Glutamatergic neuron (in vitro differentiated cells): ENCODE measurements around the gene PSMF1. TPM values are rescaled to one million over a fixed set of nuclear protein-coding genes. Genes with fewer than 3 reads are reported as not detected.

Experiments
- DNase-seq: peaks from one replicate; pipeline ENCODE4 v3.0.0; 2022
- H3K27ac Mint-ChIP-seq: one replicate; pipeline ENCODE4 v1.8.0; 2020; ENCODE audit warnings: mild to moderate bottlenecking, mixed read lengths, inconsistent platforms; ENCODE audit not compliant: unreplicated experiment
- H3K27me3 Mint-ChIP-seq: one replicate; pipeline ENCODE4 v1.8.0; 2020; ENCODE audit warnings: mild to moderate bottlenecking, moderate library complexity, mixed read lengths, inconsistent platforms; ENCODE audit not compliant: unreplicated experiment
- H3K36me3 Mint-ChIP-seq: one replicate; pipeline ENCODE4 v1.8.0; 2020; ENCODE audit warnings: mild to moderate bottlenecking, mixed read lengths, inconsistent platforms; ENCODE audit not compliant: unreplicated experiment
- H3K4me1 Mint-ChIP-seq: one replicate; pipeline ENCODE4 v1.8.0; 2020; ENCODE audit warnings: mild to moderate bottlenecking, low read depth, mixed read lengths, inconsistent platforms; ENCODE audit not compliant: unreplicated experiment
- H3K4me3 Mint-ChIP-seq: one replicate; pipeline ENCODE4 v1.8.0; 2020; ENCODE audit warnings: mild to moderate bottlenecking, mixed read lengths, inconsistent platforms; ENCODE audit not compliant: unreplicated experiment
- H3K9me3 Mint-ChIP-seq: one replicate; pipeline ENCODE4 v1.8.0; 2020; ENCODE audit warnings: mild to moderate bottlenecking, moderate library complexity, mixed read lengths, inconsistent platforms; ENCODE audit not compliant: unreplicated experiment
- CTCF ChIP-seq: fragments of 200-600 bp; sonication (generic); IDR thresholded peaks from one replicate; pipeline ENCODE4 v1.5.0; 2021; ENCODE audit not compliant: partially characterized antibody, unreplicated experiment
- total RNA-seq: library from RNA; stranded (reverse); fragmentation: NEBNext Ultra II Directional; extraction: Animal tissue kit (Norgen Biotek cat#: 25700); gene quantifications from one replicate; pipeline ENCODE4 v1.2.1, GENCODE V29; 2021; ENCODE audit not compliant: unreplicated experiment

The PSMF1 gene
- total RNA-seq, 1 donor from 2014 or later, result 241 TPM

DNA sequence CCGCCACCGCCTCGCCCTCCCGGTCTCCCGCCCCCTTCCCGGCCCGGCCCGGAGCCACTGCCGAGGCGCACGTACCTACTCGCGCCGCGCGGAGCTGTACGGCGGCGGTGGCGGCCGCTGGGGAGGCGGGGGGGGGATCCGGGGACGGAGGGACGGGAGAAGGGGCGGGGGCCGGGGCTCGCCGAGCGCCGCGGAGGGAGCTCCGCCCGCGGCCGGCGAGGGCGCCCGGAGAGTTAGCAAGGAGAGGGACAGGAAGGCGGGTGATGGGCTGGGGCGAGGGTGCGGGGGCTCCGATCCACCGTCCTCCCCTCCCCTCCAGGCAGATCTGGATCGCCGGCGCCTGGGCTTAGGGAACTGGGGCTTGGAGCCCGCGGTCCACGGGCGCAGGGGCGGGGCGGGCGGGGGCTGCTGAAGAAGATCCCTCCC, 66.9 kb downstream of the PSMF1 start:
- H3K9me3 Mint-ChIP-seq, result peaks cover 20% of the 10 kb centered on the region
- H3K4me3 Mint-ChIP-seq, result no peak overlapping the region
- peak; percentile 51 for DNase-seq
- peaks cover 27% of the 10 kb centered on the region for H3K27me3 Mint-ChIP-seq
- H3K36me3 Mint-ChIP-seq, result no peaks in the 10 kb centered on the region
- TF ChIP-seq CTCF, result no peak
- H3K4me1 Mint-ChIP-seq, result no peaks in the 10 kb centered on the region
- no peak overlapping the region for H3K27ac Mint-ChIP-seq

- H3K27ac Mint-ChIP-seq, result no peak overlapping the region
These were observed 67.5 kb downstream of the PSMF1 start for GRCh38 chr20:1185790-1186334.

DNA sequence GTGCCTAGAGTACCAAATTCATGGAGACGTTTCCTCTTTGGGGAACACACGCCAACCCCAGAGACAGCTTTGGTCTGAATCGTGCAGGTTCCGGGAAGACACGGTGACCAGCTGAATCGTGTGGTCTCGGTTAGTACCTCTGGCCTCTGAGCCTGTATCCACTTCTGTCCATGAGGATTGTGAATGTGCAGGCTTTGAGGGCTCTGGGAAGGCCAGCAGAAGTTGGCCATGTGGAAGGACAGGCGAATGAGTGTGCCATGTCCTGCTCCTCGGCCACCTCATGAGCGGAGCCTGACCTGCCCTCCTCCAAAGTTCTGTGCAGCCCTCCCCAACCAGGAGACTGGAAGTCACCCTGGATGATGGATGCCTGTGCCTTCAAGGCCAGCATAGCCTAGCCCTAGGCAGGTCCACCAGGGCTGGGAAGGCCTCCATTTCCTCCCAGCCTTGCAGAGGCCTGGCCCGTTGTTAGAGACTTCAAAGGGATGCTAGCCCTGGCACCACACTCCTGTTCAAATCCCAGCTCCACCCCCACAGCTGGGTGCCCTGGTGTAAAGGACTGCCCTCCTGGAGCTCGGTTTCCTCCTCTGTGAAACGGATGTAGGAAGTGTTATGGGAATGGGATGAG, 68.1 kb downstream of the PSMF1 start:
- no peak overlapping the region for H3K27ac Mint-ChIP-seq

More at GRCh38 chr20:1185790-1186334, 67.5 kb downstream of the PSMF1 start:
- peak overlapping the region; percentile 79 for H3K4me3 Mint-ChIP-seq
- H3K36me3 Mint-ChIP-seq, result peaks cover 4% of the 10 kb centered on the region
- H3K4me1 Mint-ChIP-seq, result no peaks in the 10 kb centered on the region
- peaks cover 20% of the 10 kb centered on the region for H3K9me3 Mint-ChIP-seq
- DNase-seq, result peak; percentile 80
- peak; percentile 75 for TF ChIP-seq CTCF
- peaks cover 27% of the 10 kb centered on the region for H3K27me3 Mint-ChIP-seq

DNA sequence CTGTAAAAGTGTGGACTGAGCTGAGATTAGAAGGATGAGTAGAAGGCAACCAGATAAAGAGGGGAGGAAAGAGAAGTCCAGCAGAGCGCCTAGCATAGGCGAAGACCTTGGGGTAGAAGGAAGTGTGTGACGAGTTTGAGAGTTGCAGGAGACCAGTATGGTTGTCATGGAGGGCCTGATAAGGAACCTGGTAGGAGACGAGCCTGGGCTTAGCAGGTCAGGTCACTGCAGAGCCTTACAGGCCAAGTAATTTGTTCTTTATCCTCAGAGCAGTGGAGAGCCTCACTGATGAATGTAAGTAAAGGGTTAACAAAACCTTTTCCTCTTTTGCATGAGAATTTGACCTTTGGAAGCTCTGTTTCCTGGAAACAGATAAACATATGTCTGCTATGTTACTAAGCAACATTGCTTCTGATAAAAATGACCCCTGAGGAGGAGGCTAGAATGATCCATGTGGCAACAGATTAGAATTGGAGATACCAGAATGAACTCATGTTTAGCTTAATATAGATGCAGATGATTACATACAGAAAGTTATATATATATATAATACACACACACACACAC, 69.3 kb downstream of the PSMF1 start:
- no peak for DNase-seq
- Mint-ChIP-seq H3K4me1 (no peaks in the 10 kb centered on the region), H3K27ac (no peak overlapping the region), H3K9me3 (peaks cover 20% of the 10 kb centered on the region), H3K4me3 (no peak overlapping the region), H3K36me3 (peaks cover 4% of the 10 kb centered on the region), H3K27me3 (peaks cover 21% of the 10 kb centered on the region)
- TF ChIP-seq CTCF, result no peak

More for the DNA sequence above, 68.1 kb downstream of the PSMF1 start:
- H3K27me3 Mint-ChIP-seq, result peaks cover 26% of the 10 kb centered on the region
- peak overlapping the region; percentile 79 for H3K4me3 Mint-ChIP-seq
- peaks cover 20% of the 10 kb centered on the region for H3K9me3 Mint-ChIP-seq
- TF ChIP-seq CTCF, result no peak
- peaks cover 4% of the 10 kb centered on the region for H3K36me3 Mint-ChIP-seq
- DNase-seq, result no peak
- H3K4me1 Mint-ChIP-seq, result no peaks in the 10 kb centered on the region

DNA sequence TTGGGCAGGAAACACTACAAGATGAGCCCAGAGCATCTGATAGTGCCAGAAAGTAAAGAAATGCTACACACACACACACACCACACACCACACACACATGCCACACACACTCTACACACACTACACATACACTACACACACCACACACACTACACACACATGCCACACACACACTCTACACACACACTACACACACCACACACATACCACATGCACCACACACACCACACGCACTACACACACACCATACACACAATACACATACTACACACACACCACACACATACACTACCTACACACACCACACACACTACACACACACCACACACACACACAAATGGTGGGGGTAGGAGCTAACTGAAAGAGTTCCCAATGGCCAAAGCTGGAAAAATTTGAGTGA, 69.9 kb downstream of the PSMF1 start:
- peaks cover 4% of the 10 kb centered on the region for H3K36me3 Mint-ChIP-seq
- no peak overlapping the region for H3K4me3 Mint-ChIP-seq
- no peaks in the 10 kb centered on the region for H3K4me1 Mint-ChIP-seq
- H3K27ac Mint-ChIP-seq, result no peak overlapping the region
- peaks cover 15% of the 10 kb centered on the region for H3K9me3 Mint-ChIP-seq
- peaks cover 16% of the 10 kb centered on the region for H3K27me3 Mint-ChIP-seq
- no peak for DNase-seq
- no peak for TF ChIP-seq CTCF
